Smooth muscle cell (in vitro differentiated cells): Measurements from ENCODE around the gene AFF1. TPM values are rescaled to one million over a fixed set of nuclear protein-coding genes. Genes with fewer than 3 reads are reported as not detected.

Source experiments
- DNase-seq: peaks from one replicate; lab custom pipeline; 2025; ENCODE audit not compliant: unreplicated experiment; lab: John Stamatoyannopoulos, UW
- H2AFZ ChIP-seq: fragments of 200-600 bp; sonication (generic); 2 replicates; pipeline ENCODE4 v1.6.0; 2016; ENCODE audit warnings: antibody characterized with exemption, low read depth, mild to moderate bottlenecking
- H3F3A ChIP-seq: fragments of 200-600 bp; sonication (generic); 2 replicates; pipeline ENCODE4 v1.6.0; 2017; ENCODE audit warnings: antibody characterized with exemption, low read depth
- H3K27ac ChIP-seq: fragments of 200-600 bp; sonication (generic); 2 replicates; pipeline ENCODE4 v1.5.1; 2016; ENCODE audit warnings: low read depth, mild to moderate bottlenecking
- H3K27me3 ChIP-seq: fragments of 200-600 bp; sonication (generic); 2 replicates; pipeline ENCODE4 v1.6.1; 2016; ENCODE audit warnings: low read depth, mild to moderate bottlenecking
- H3K36me3 ChIP-seq: fragments of 200-600 bp; sonication (generic); 2 replicates; pipeline ENCODE4 v1.5.1; 2016; ENCODE audit warnings: low read depth
- H3K4me1 ChIP-seq: fragments of 200-600 bp; sonication (generic); 2 replicates; pipeline ENCODE4 v1.5.1; 2016; ENCODE audit warnings: low read depth
- H3K4me2 ChIP-seq: fragments of 200-600 bp; sonication (generic); 2 replicates; pipeline ENCODE4 v1.6.0; 2016; ENCODE audit warnings: mild to moderate bottlenecking
- H3K4me3 ChIP-seq: fragments of 200-600 bp; sonication (generic); 2 replicates; pipeline ENCODE4 v1.5.1; 2016; ENCODE audit warnings: mild to moderate bottlenecking
- H3K79me2 ChIP-seq: fragments of 200-600 bp; sonication (generic); 2 replicates; pipeline ENCODE4 v1.6.0; 2016; ENCODE audit warnings: low read depth, mild to moderate bottlenecking
- H3K9ac ChIP-seq: fragments of 200-600 bp; sonication (generic); 2 replicates; pipeline ENCODE4 v1.6.0; 2016; ENCODE audit warnings: low read depth
- H3K9me3 ChIP-seq: fragments of 200-600 bp; sonication (generic); replicated peaks from 2 replicates; pipeline ENCODE4 v1.5.1; 2016; ENCODE audit warnings: low read depth
- H4K20me1 ChIP-seq: fragments of 200-600 bp; sonication (generic); 2 replicates; pipeline ENCODE4 v1.6.0; 2016; ENCODE audit warnings: low read depth
- CTCF ChIP-seq: fragments of 200-600 bp; sonication (generic); IDR thresholded peaks from 2 replicates; pipeline ENCODE4 v1.5.1; 2017; ENCODE audit warnings: borderline replicate concordance, mild to moderate bottlenecking, antibody characterized with exemption; ENCODE audit not compliant: insufficient read depth, poor library complexity, severe bottlenecking
- WGBS: methylation state at CpG from one replicate; pipeline ENCODE4 v1.1.7; 2016; ENCODE audit warnings: low lambda C conversion rate; 5-methylcytosine and 5-hydroxymethylcytosine counted together
- polyA plus RNA-seq: library from polyadenylated mRNA; unstranded; fragments of >200 nt; fragmentation: Nextera tagmentation; extraction: Ambion mirVana; gene quantifications from 2 replicates; pipeline ENCODE4 v1.2.1, GENCODE V29; 2016
- total RNA-seq: library from RNA; depleted of rRNA; stranded (reverse); fragments of >200 nt; gene quantifications from 2 replicates; pipeline ENCODE4 v1.2.3, GENCODE V29; 2014

AFF1 gene
- total and polyA plus RNA-seq, 2 experiments from 2014 or later, result 6.6 to 17.7 TPM

GRCh38 chr4:87116231-87116630 is 181.4 kb downstream of the AFF1 start:
- no peak overlapping the region for H3K27ac ChIP-seq
- no peak overlapping the region for H3K4me2 ChIP-seq
- H3K4me1 ChIP-seq, result no peaks in the 10 kb centered on the region
- WGBS, result 95% methylated on average over 1 of the region's 1 CpG
- no peaks in the 10 kb centered on the region for H3K9me3 ChIP-seq
- TF ChIP-seq CTCF, result no peak
- no peaks in the 10 kb centered on the region for H3F3A ChIP-seq
- no peak for DNase-seq
- no peaks in the 10 kb centered on the region for H3K27me3 ChIP-seq
- H3K4me3 ChIP-seq, result no peak overlapping the region
- H4K20me1 ChIP-seq, result no peaks in the 10 kb centered on the region
- no peaks in the 10 kb centered on the region for H3K36me3 ChIP-seq
- no peaks in the 10 kb centered on the region for H3K79me2 ChIP-seq
- H3K9ac ChIP-seq, result no peak overlapping the region
- no peak overlapping the region for H2AFZ ChIP-seq

GRCh38 chr4:87117051-87117731 is 182.4 kb downstream of the AFF1 start:
- Histone ChIP-seq H4K20me1 (no peaks in the 10 kb centered on the region), H3K36me3 (no peaks in the 10 kb centered on the region), H3F3A (no peaks in the 10 kb centered on the region), H3K4me2 (peak overlapping the region; percentile 8), H3K27ac (peak overlapping the region; percentile 9), H3K4me3 (no peak overlapping the region), H3K27me3 (no peaks in the 10 kb centered on the region), H3K9ac (no peak overlapping the region), H3K9me3 (no peaks in the 10 kb centered on the region), H2AFZ (no peak overlapping the region), H3K79me2 (no peaks in the 10 kb centered on the region), H3K4me1 (no peaks in the 10 kb centered on the region)
- WGBS, result 67% methylated on average over 8 of the region's 8 CpGs
- no peak for DNase-seq
- no peak for TF ChIP-seq CTCF

- no peak for TF ChIP-seq CTCF
- no peak for DNase-seq
- Histone ChIP-seq H3K9ac (no peak overlapping the region), H3K9me3 (no peaks in the 10 kb centered on the region), H3K4me3 (no peak overlapping the region), H3K36me3 (no peaks in the 10 kb centered on the region), H3K27ac (peak overlapping the region; percentile 9), H4K20me1 (no peaks in the 10 kb centered on the region), H3K4me2 (no peak overlapping the region), H3K27me3 (no peaks in the 10 kb centered on the region), H3K4me1 (no peaks in the 10 kb centered on the region), H3K79me2 (no peaks in the 10 kb centered on the region), H2AFZ (no peak overlapping the region), H3F3A (no peaks in the 10 kb centered on the region)
- WGBS, result 92% methylated on average over 5 of the region's 5 CpGs
Measured at GRCh38 chr4:87117732-87118075, 182.9 kb downstream of the AFF1 start.

DNA sequence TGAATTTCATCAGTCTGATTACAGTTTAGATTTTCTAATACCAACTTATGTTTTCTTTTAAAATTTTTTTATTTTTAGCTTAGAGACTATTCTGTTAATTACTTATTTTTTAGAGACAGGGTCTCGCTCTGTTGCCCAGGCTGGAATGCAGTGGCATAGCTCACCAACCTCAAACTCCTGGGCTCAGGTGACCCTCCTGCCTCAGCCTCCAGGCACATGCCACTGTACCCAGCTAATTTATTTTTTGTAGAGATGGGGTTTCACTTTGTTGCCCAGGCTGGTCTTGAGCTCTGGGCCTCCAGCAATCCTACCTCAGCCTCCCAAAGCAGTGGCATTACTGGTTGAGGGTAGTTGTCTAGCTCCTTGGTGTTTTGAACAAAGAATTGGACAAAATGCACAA is 183.6 kb downstream of the AFF1 start:
- Histone ChIP-seq H3K4me3 (no peak overlapping the region), H3K9ac (no peak overlapping the region), H3F3A (no peaks in the 10 kb centered on the region), H3K36me3 (no peaks in the 10 kb centered on the region), H3K27me3 (no peaks in the 10 kb centered on the region), H4K20me1 (no peaks in the 10 kb centered on the region), H3K79me2 (no peaks in the 10 kb centered on the region), H3K4me2 (no peak overlapping the region), H2AFZ (no peak overlapping the region), H3K27ac (no peak overlapping the region), H3K9me3 (no peaks in the 10 kb centered on the region), H3K4me1 (no peaks in the 10 kb centered on the region)
- TF ChIP-seq CTCF, result no peak
- no peak for DNase-seq
- 100% methylated on average over 1 of the region's 1 CpG for WGBS
